ENCODE results near the gene CSF1. TPM values are rescaled to one million over a fixed set of nuclear protein-coding genes. Genes with fewer than 3 reads are reported as not detected.

Gene CSF1
- total and polyA plus RNA-seq, 2 experiments from 2014 or later, result 1.4 to 3.5 TPM

- no peak overlapping the region for H2AFZ ChIP-seq
- H3K9me2 ChIP-seq (ENCODE audit: insufficient read depth), result no peaks in the 10 kb centered on the region
- Mint-ChIP-seq H3K9me3 (no peaks in the 10 kb centered on the region), H3K4me3 (no peak overlapping the region), H3K4me1 (peaks cover 3% of the 10 kb centered on the region), H3K27me3 (ENCODE audit: insufficient read depth, low read depth, poor library complexity) (peaks cover 5% of the 10 kb centered on the region), H3K27ac (no peak overlapping the region), H3K36me3 (ENCODE audit: low read depth) (peaks cover 9% of the 10 kb centered on the region)
- no peak overlapping the region for H3K4me2 ChIP-seq
- no peak overlapping the region for H3K27ac ChIP-seq (ENCODE audit: low read depth)
- H3K36me3 ChIP-seq (ENCODE audit: insufficient read depth), result no peaks in the 10 kb centered on the region
- TF ChIP-seq CREB1 (CRISPR knock-in tag; IDR thresholded peaks at IDR 0.05; ENCODE audit: low read depth), result no peak
- no peak for TF ChIP-seq EZH2 (IDR thresholded peaks at IDR 0.05; ENCODE audit: low read depth, unreplicated experiment)
- no peak for TF ChIP-seq NANOG (IDR thresholded peaks at IDR 0.05; ENCODE audit: borderline replicate concordance)
- TF ChIP-seq STAT1 (IDR thresholded peaks at IDR 0.05; ENCODE audit: unreplicated experiment), result no peak
- TF ChIP-seq ZNF114 (CRISPR knock-in tag; IDR thresholded peaks at IDR 0.05), result no peak
- no peak for TF ChIP-seq JUNB (IDR thresholded peaks at IDR 0.05; ENCODE audit: unreplicated experiment)
- TF ChIP-seq CTCF (conservative IDR thresholded peaks at IDR 0.05; ENCODE audit: low read depth in 2 of 2), result peak; percentile 26 to 27; a peak in 3 of 4 replicates
- no peak for TF ChIP-seq EZH2phosphoT487 (IDR thresholded peaks at IDR 0.05; ENCODE audit: unreplicated experiment)
- ATAC-seq (peak; percentile 50), DNase-seq (ENCODE audit: low spot score) (peak; percentile 31)
- no peaks in the 10 kb centered on the region for H3K4me1 ChIP-seq (ENCODE audit: insufficient read depth)
- H3K4me3 ChIP-seq, result no peak overlapping the region
- no peaks in the 10 kb centered on the region for H4K20me1 ChIP-seq (replicated peaks; ENCODE audit: insufficient read depth)
- no peaks in the 10 kb centered on the region for H3F3A ChIP-seq (replicated peaks; ENCODE audit: low read depth)
- no peaks in the 10 kb centered on the region for H3K79me2 ChIP-seq (replicated peaks; ENCODE audit: insufficient read depth)
- peaks cover 7% of the 10 kb centered on the region; the same call in 1 of the 2 replicates for H3K27me3 ChIP-seq (ENCODE audit: insufficient read depth)
Observed at GRCh38 chr1:109917768-109918606, 7.3 kb downstream of the CSF1 start.

GRCh38 chr1:109918671-109919070, 8.0 kb downstream of the CSF1 start:
- Histone ChIP-seq H2AFZ (no peak overlapping the region), H3K4me2 (no peak overlapping the region), H3K27me3 (ENCODE audit: insufficient read depth) (0 out of 2 replicates have a peak, but pooled peaks cover under 1% of the 10 kb centered on the region), H4K20me1 (replicated peaks; ENCODE audit: insufficient read depth) (no peaks in the 10 kb centered on the region), H3K27ac (ENCODE audit: low read depth) (no peak overlapping the region), H3K4me3 (no peak overlapping the region), H3K79me2 (replicated peaks; ENCODE audit: insufficient read depth) (no peaks in the 10 kb centered on the region), H3K9me2 (ENCODE audit: insufficient read depth) (no peaks in the 10 kb centered on the region), H3F3A (replicated peaks; ENCODE audit: low read depth) (no peaks in the 10 kb centered on the region), H3K4me1 (ENCODE audit: insufficient read depth) (no peaks in the 10 kb centered on the region), H3K36me3 (ENCODE audit: insufficient read depth) (no peaks in the 10 kb centered on the region)
- H3K4me3 Mint-ChIP-seq, result no peak overlapping the region
- H3K36me3 Mint-ChIP-seq (ENCODE audit: low read depth), result peaks cover 9% of the 10 kb centered on the region
- DNase-seq (ENCODE audit: low spot score) (no peak), ATAC-seq (no peak)
- H3K9me3 Mint-ChIP-seq, result no peaks in the 10 kb centered on the region
- H3K27ac Mint-ChIP-seq, result no peak overlapping the region
- H3K27me3 Mint-ChIP-seq (ENCODE audit: insufficient read depth, low read depth, poor library complexity), result peaks cover 8% of the 10 kb centered on the region
- H3K4me1 Mint-ChIP-seq, result peaks cover 2% of the 10 kb centered on the region; the same call in 1 of the 3 replicates
- TF ChIP-seq REST (IDR thresholded peaks at IDR 0.05; ENCODE audit: unreplicated experiment) (no peak), ETS1 (IDR thresholded peaks at IDR 0.05) (no peak), EZH2 (IDR thresholded peaks at IDR 0.05; ENCODE audit: low read depth, unreplicated experiment) (no peak), JUNB (IDR thresholded peaks at IDR 0.05; ENCODE audit: unreplicated experiment) (no peak), EZH2phosphoT487 (IDR thresholded peaks at IDR 0.05; ENCODE audit: unreplicated experiment) (no peak)

Measured in GM23338 (cell line).